GM18502 (cell line): ENCODE measurements around the gene HNRNPL.
"Not testable (repeated sequence)": the region's sequence is repeated elsewhere in the genome, so short reads cannot be mapped to it uniquely, and the experiment has no call there.

Experiments used
- ATAC-seq: cut with Tn5 transposase; IDR thresholded peaks from one replicate; pipeline ENCODE4 v1.9.1; 2021; ENCODE audit warnings: mild to moderate bottlenecking; ENCODE audit not compliant: unreplicated experiment, poor library complexity

HNRNPL gene

DNA sequence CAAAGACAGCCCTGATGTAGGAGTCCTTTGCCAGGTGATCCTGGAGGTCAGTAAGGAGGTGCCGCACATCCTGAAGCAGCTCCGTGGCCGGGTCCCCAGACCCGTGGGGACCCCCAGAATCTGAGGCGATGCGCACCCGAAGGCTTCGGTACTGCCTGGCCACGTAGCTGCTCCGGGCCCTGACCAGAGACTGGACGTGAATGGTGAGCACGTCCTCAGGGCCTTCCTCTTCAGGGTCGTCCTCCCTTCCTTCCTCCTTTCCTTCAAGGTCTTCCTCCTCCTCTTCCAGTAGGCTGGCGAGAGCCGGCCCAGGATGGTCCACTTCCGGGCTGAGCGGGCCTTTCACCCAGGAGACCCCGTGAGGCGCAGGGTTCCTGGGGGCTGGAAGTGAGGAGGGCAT lies 20.8 kb upstream of the HNRNPL start:
- ATAC-seq: no peak

DNA sequence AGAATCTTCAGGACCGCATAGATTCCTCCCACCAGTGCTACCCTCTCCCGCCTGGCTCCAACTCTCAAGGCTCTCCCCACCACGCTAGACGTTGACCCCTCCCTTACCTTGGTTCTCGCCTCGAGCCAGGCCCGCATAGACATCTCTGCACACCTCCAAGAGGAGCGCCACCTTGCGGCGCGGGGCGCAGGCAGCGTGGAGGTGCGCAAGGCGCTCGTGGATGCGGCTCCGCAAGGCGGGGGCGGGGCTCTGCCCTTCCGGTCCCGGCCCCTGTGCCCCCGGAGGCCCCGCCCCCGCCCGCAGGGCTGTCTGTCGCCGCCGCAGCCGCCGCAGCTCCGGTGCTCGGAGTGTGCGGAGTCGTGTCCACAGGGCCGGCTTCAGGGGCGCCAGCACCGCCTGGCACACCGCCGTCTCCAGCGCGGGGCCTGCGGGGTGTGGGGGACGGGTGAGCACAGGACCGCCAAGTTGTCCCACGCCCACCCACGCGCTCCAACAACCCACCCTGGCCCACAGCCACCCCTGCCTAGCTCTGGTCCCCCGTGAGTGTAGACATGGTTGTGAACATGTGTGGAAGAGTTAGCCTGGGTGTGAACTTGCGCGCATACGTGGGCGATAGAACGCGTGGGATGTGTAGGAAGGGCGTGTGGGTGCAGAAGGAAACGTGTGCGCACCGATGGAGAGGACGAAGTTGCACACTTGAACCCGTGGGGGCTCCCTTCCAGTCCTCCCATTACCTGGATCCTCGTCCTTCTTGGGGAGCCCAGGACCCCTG lies 20.2 kb upstream of the HNRNPL start:
- peak; percentile 71 for ATAC-seq

DNA sequence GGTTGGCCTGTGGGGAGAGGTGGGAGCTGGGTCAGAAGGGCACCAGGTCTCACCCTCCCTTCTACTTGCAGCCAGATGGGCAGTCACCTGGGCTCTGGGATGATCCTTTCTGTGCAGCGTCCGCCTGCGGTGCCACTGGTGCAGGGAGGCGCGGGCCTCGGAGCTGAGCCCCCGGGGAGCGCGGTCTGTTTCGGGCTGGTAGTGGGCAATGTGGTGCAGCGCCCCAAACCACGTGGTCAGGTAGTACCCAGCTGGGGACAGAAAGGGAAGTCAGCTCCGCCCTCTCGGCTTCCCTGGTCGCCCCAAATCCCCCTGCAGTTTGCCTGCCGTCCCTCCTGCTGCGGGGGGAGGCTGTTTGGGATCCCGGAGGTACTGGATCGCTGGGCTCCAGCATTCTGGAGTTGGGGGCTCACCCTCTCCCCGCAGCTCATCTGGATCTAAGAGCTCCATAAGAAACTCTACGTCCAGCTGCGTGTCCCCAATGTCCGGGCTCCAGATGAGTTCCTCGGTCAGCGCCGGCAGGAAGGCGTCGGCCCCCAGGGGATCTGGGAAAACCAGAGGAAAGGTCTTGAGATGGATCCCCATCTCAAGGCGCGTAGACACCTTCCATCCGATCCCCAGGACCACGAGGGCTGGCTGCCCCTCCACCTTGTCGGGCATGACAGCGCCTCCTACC lies 19.5 kb upstream of the HNRNPL start:
- ATAC-seq: no peak

DNA sequence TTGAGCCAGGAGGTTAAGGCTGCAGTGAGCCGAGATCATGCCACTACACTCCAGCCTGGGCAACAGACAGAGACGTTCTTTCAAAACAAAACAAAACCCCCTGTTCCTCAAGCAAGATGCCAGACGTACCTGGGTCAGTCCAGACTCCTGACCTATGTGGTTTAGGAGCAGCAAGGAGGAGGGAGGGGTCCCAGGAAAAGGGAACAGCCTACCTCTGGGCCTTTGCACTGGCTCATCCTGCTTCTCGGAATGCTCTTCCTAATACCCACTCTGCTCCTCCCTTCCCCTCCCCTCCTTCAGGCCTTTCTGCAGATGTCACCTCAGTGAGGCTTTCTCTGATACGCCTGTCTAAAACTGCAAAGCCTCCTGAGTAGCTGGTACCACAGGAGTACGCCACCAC lies 18.8 kb upstream of the HNRNPL start:
- ATAC-seq: no peak

DNA sequence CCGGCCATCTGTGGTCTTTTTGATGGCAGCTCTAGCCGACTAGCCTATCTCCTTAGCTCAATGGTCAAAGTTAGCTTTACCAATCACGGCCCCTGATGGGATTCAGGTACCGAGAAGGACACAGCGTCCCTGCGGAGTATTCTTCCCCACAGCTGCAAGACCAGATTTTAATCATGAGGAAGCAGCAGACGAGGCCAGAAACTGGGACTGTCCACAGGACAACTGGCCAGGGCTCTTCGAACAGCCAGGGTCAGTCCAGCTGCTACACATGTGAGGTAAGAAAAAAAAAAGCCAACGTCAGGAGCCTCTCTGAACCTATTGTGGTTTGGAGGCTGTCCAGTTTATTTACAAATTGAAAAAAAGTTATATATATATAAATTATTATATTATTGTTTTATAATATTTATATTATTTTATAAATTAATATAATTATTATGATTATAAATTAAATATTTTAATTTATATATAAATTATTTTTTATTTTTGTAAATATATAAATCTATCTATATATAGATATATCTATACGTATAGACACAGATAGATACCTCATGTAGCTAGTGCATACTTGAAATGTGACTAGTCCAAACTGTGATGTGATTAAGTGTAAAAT lies 17.5 kb upstream of the HNRNPL start:
- no peak for ATAC-seq

DNA sequence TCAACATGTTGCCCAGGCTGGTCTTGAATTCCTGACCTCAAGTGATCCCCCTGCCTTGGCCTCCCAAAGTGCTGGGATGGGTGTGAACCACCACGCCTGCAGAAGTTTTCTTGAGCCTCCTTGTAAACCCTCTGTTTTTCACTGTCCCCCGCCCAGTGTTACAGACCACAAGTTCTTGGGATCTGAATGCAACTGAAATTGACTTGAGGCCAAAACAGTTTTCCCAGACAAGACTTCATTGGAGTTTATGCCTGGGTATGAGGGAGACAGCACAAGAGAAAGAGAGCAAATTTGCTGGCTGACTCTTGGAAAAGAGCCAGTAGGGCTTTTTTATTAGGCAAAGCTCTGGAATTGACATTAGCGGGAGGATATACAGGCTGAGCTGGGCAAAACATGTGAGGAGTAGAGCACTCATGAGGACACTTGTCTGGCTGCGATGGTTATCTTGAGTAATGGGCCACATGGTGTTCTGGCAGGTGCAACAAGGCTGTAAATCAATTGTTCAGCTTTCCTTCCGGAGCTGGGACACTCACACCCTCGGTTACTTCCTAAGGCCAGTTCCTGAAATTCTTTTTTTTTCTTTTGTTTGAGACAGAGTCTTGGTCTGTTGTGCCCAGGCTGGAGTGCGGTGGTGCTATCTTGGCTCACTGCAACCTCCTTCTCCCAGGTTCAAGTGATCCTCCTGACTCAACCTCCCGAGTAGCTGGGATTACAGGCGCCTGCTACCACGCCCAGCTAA lies 12.7 kb upstream of the HNRNPL start:
- no peak for ATAC-seq

DNA sequence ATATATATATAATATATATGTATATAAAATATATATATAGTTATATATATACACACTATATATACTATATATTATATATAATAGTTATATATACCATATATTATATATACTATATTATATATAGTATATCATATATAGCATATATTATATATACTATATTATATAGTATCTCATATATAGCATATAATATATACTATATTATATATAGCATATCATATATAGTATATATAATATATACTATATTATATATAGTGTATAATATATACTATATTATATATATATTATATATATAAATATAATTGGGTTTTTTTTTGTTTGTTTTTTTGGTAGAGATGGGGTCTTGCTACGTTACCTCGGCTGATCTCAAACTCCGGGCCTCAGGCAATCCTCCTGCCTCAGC lies 11.6 kb upstream of the HNRNPL start:
- ATAC-seq: no peak

DNA sequence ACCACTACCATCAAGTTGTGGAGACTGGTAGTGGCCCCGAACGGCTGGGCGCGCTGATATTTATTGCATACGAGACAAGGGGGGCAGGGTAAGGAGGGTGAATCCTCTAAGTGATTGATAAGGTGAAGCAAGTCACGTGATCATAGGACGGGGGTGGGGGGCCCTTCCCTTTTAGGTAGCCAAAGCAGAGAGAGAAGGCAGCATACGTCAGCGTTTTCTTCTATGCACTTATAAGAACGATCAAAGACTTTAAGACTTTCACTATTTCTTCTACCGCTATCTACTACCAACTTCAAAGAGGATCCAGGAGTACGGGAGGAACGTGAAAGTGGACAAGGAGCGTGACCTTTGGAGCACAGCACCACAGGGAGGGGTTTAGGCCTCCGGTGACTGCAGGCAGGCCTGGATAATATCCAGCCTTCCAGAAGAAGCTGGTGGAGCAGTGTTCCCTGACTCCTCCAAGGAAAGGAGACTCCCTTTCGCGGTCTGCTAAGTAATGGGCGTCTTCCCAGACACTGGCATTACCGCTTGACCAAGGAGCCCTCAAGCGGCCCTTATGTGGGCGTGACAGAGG lies 9.9 kb upstream of the HNRNPL start:
- ATAC-seq: not testable (repeated sequence)

DNA sequence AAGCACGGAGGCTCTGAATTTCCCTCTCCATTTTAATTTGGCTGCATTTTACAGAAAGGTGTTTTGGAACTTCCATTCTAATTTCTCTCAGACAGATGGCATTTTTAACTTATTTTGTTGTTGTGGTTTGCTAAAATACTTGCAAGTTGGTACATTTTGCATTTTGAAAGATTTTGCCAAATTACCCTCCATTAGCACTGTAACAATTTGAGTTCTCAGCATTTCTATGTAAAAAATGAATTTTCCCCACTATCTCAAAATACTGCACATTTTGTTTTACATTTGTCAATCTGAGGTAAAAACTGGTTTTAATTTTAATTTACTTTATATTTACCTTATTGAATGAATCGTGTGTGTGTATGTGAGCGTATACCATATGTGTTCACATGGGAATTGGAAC lies 7.0 kb upstream of the HNRNPL start:
- no peak for ATAC-seq

DNA sequence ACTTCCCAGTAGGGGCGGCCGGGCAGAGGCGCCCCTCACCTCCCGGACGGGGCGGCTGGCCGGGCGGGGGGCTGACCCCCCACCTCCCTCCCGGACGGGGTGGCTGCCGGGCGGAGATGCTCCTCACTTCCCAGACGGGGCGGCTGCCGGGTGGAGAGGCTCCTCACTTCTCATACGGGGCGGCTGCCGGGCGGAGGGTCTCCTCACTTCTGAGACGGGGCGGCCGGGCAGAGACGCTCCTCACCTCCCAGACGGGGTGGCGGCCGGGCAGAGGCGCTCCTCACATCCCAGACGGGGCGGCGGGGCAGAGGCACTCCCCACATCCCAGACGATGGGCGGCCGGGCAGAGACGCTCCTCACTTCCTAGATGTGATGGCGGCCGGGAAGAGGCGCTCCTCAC lies 6.0 kb upstream of the HNRNPL start:
- not testable (repeated sequence) for ATAC-seq

DNA sequence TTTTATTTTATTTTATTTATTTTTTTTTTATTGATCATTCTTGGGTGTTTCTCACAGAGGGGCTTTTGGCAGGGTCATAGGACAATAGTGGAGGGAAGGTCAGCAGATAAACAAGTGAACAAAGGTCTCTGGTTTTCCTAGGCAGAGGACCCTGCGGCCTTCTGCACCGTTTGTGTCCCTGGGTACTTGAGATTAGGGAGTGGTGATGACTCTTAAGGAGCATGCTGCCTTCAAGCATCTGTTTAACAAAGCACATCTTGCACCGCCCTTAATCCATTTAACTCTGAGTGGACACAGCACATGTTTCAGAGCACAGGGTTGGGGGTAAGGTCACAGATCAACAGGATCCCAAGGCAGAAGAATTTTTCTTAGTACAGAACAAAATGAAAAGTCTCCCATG lies 5.2 kb upstream of the HNRNPL start:
- ATAC-seq: not testable (repeated sequence)

DNA sequence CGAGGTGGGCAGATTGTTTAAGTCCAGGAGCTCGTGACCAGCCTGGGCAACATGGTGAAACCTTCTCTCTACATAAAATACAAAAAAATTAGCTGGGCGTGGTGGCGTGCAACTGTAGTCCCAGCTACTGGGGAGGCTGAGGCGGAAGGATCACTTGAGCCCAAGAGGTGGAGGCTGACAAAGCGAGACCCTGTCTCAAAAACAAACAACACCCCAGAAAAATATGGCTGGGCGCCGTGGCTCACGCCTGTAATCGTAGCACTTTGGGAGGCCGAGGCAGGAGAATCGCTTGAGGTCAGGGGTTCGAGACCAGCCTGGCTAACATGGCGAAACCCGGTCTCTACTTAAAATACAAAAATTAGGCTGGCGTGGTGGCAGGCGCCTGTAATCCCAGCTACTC lies 3.4 kb upstream of the HNRNPL start:
- ATAC-seq: no peak

DNA sequence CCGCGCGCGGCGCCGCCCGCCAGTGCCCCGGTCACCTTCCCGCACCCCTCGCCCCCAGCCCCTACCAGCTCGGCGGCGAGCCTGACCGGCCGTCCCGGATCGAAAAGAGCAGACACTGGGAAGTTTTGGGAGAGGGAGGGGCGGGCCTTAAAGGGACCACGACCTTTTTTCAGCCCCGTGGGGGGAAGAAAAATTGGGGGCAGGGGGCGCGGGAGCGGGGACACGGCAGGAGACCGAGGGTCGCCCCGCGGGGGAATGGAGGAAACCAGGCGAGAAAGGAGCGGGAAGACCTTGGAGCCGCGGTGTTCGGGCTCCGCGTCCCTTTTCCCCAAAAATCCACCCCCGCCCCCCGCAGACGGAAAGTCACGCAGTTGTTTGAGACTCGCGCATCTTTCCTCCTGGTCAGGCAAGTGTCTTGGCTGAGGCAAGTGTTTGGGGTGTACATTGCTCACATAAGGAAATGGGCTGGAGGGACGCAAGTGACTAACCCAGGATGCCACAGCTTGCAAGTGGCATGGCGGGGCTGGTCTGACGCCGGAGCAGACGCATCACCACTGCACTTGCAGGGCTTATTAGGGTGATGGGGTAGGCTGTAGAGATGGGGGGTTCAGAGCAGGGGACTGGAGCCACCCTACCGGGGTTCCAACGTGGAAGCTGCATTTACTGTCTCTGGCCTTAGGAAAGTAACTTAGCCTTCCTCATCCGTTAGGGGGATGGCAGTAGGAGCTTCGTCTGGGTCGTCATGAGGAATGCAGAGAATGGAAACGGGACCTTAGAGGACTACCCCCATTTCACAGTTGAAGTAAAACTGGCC lies 2.7 kb upstream of the HNRNPL start:
- ATAC-seq: no peak

DNA sequence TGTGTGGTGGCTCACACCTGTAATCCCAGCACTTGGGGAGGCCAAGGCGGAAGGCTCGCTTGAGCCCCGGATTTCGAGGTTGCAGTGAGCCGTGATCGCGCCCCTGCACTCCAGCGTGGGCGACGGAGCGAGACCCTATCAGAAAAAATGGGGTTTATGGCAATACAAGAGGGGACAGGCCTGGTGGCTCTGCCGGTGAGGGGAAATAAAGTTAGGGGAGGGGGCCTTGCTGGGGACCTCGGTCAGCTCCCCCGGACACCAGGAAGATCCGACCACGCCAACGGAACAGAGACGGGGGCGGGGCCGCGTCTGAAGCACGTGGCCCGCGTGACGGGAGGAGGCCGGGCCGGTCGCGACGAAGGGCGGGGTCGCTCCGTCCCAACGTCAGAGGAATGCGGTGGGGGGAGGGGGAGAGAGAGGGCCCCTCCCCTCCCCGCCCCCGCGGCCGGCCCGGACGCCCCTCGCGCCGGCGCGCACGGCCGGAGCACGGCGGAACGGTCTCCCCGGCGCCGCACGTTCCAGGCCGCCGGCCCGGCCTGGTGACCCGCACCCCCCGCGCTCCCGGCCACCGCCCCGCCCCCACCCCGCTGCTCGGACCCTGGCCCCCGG lies 1.9 kb upstream of the HNRNPL start:
- peak; percentile 20 for ATAC-seq

DNA sequence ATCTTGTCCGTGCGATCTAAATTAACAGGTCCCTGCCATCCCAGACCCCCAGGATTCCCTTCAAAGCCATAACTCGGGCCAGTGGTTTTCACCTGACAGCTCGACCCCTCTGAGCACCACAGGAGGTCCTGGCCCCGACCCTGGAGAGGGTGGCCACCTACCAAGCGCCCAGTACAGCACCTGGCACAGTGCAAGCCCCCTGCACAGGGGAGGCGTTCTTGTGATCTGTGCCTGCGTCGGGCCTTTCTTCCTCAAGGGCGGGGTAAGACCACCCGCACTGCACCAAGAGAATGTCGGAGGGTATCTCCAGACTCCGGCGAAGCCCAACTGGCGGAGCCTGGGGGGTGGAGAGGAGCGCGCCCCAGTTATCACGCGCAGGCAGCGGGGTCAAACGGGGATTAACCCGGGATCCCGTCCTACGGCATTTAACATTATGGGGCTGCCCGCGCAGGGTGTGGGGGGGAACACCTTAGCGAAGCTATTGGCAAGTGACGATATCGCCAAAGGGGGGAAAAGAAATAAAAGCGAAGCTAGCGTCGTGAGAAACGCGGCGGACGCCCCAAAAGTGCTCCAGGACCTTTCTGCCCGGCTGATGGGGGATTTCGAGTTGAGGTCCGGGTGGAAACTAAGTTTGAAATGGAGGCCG lies 1.3 kb upstream of the HNRNPL start:
- ATAC-seq: no peak

DNA sequence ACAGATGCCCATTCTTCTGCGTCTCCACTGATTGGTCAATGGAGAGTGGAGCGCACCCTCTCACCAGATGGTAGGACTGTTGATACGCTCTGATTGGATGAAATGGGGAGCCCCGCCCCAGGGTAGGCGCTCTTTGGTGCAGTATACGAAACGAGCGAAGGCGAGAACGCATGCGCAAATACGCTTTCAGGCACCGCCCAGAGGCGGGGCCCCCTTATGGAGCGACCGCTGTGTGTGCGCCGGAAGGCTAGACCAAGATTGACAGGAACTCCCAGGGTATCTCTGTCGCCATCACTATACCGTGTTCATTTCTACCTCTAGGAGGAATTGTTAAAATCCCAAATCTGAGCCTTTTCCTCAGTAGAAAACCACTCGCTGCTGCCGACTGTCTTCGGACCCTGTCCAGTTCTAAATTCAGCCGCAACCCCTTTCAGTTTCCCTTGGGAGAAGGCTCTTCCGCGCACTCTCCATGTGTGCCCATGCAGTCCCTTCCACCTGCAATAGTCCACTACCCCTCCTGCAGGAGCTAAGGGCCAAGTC lies 720 bp upstream of the HNRNPL start:
- ATAC-seq: peak; percentile 69

DNA sequence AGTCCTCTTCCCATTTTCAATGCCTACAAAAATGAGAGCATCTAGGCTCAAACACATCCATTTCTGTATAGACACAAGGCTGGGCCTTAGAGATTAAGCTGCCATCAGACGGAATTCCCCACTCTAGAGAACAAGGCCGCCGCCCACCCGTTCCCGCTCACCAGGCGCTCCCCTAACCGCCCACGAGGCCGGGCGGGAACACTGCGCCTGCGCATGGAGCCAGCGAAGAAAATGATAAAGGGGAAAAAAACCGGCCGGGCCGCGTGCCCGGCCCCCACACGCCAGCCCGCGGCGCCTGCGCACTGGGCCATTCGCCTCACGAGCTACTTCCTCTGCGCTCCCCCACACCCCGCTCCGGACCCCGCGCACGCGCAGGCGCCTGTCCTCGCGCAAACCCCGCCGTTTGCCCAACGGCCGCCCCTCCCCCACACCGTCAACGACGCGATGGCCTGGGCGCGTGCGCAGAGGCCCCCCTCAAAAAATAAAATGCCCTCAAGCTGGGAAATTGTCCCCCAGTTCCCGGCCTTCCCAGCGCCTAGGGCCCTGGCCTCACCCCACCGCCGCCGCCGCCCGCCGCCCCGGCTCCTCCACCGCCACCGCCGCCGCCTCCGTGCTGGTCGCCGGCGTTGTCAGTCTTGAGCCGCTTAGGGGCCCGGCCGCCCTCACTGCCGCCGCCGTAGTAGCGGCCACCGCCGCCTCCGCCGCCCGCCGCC lies 483 bp downstream of the HNRNPL start:
- peak; percentile 24 for ATAC-seq
